Keratinocyte (primary cell): ENCODE measurements around the gene UBE2V1. TPM values are rescaled to one million over a fixed set of nuclear protein-coding genes. Genes with fewer than 3 reads are reported as not detected.

Experiments used
- DNase-seq: peaks from one replicate; pipeline ENCODE4 v3.0.0-alpha.2; 2011; ENCODE audit warnings: low read depth, missing footprints, low spot score
- FAIRE-seq: peaks from 2 replicates; lab custom pipeline; 2011; peaks lifted over from hg19 to GRCh38; lab: Jason Lieb, UNC
- H2AFZ ChIP-seq: 2 replicates; pipeline ENCODE4 v1.6.0; 2012; ENCODE audit warnings: low read length, control low read depth, inconsistent platforms; ENCODE audit not compliant: control insufficient read depth
- H3K27ac ChIP-seq: 2 replicates; pipeline ENCODE4 v1.5.1; 2011; ENCODE audit warnings: low read length; ENCODE audit not compliant: control insufficient read depth, insufficient read depth
- H3K27me3 ChIP-seq: 3 replicates; pipeline ENCODE4 v1.6.0; 2011; ENCODE audit warnings: low read length; ENCODE audit not compliant: control insufficient read depth, insufficient read depth; ENCODE audit errors: extremely low read depth
- H3K36me3 ChIP-seq, 2 experiments: 2 replicates in 1 of 2; 3 replicates in 1 of 2; pipeline ENCODE4 v1.5.1; 2011; ENCODE audit warnings: low read length in 2 of 2, mild to moderate bottlenecking in 1 of 2; ENCODE audit not compliant: control insufficient read depth in 2 of 2, insufficient read depth in 2 of 2; ENCODE audit errors: extremely low read depth in 1 of 2
- H3K4me1 ChIP-seq: 3 replicates; pipeline ENCODE4 v1.5.1; 2011; ENCODE audit warnings: low read length; ENCODE audit not compliant: control insufficient read depth, insufficient read depth; ENCODE audit errors: extremely low read depth
- H3K4me2 ChIP-seq: 3 replicates; pipeline ENCODE4 v1.6.0; 2011; ENCODE audit warnings: low read depth, low read length; ENCODE audit not compliant: control insufficient read depth, insufficient read depth; ENCODE audit errors: extremely low read depth
- H3K4me3 ChIP-seq, 3 experiments: fragments of 200-600 bp in 1 of 3; sonication (generic) in 1 of 3; 2 replicates in 2 of 3; 3 replicates in 1 of 3; pipeline ENCODE4 v1.5.1; 2011 to 2016; ENCODE audit warnings: low read length in 3 of 3, mild to moderate bottlenecking in 3 of 3, control low read depth in 2 of 3, inconsistent platforms in 1 of 3, low read depth in 1 of 3, mixed read lengths in 1 of 3, mixed run types in 1 of 3, moderate library complexity in 1 of 3; ENCODE audit not compliant: control insufficient read depth in 2 of 3, insufficient read depth in 2 of 3; ENCODE audit errors: extremely low read depth in 1 of 3
- H3K79me2 ChIP-seq: 2 replicates; pipeline ENCODE4 v1.6.0; 2012; ENCODE audit warnings: low read length; ENCODE audit not compliant: control insufficient read depth, insufficient read depth
- H3K9ac ChIP-seq: 3 replicates; pipeline ENCODE4 v1.6.0; 2011; ENCODE audit warnings: low read length; ENCODE audit not compliant: control insufficient read depth, insufficient read depth; ENCODE audit errors: extremely low read depth
- H3K9me1 ChIP-seq: 3 replicates; pipeline ENCODE4 v1.6.0; 2011; ENCODE audit warnings: low read length; ENCODE audit not compliant: control insufficient read depth, insufficient read depth; ENCODE audit errors: extremely low read depth
- H3K9me3 ChIP-seq: 2 replicates; pipeline ENCODE4 v1.5.1; 2012; ENCODE audit warnings: low read depth, low read length; ENCODE audit not compliant: control insufficient read depth
- H4K20me1 ChIP-seq: 3 replicates; pipeline ENCODE4 v1.6.0; 2011; ENCODE audit warnings: low read length; ENCODE audit not compliant: control insufficient read depth, insufficient read depth; ENCODE audit errors: extremely low read depth
- EZH2 ChIP-seq: IDR thresholded peaks from one replicate; pipeline ENCODE4 v1.6.1; 2012; ENCODE audit warnings: inconsistent platforms, mild to moderate bottlenecking, low read length, moderate library complexity
- dilution Hi-C: fragments of 300-500 bp; cut with MboI; formaldehyde crosslinking; loops from one replicate; pipeline ENCODE4 v1.7.0; 2020; ENCODE audit warnings: low sequenced_read_pairs; ENCODE audit not compliant: extremely low pct_ligation_motif_present
- polyA plus RNA-seq, 5 experiments: library from polyadenylated mRNA; depleted of rRNA in 3 of 5; stranded (reverse) in 3 of 5; stranded (forward) in 1 of 5; unstranded in 1 of 5; fragments of >200 nt; gene quantifications; 1 replicate in 1 of 5; 2 replicates in 3 of 5; 3 replicates in 1 of 5; pipeline versions ENCODE4 v1.2.1 to v1.2.3, GENCODE V29; 2011 to 2012; ENCODE audit warnings: missing spikeins in 2 of 5, low read depth in 1 of 5, low replicate concordance in 1 of 5
- TF ChIP-seq, protein P1 (sequence below), 3 experiments: IDR thresholded peaks in 1 of 3; conservative IDR thresholded peaks in 1 of 3; optimal IDR thresholded peaks in 1 of 3; 2 replicates in 2 of 3; 3 replicates in 1 of 3; pipeline versions ENCODE3 to v1.5.1; 2011; ENCODE audit warnings: low read length in 3 of 3, mild to moderate bottlenecking in 3 of 3, moderate library complexity in 2 of 3, control low read depth in 1 of 3, inconsistent platforms in 1 of 3; ENCODE audit not compliant: insufficient read depth in 2 of 3; ENCODE audit errors: extremely low read depth in 1 of 3

UBE2V1 gene
- polyA plus RNA-seq, 1 donor (not counting 4 experiments of a cell fraction or from before 2014, with no cell fraction given), result 117 TPM

DNA sequence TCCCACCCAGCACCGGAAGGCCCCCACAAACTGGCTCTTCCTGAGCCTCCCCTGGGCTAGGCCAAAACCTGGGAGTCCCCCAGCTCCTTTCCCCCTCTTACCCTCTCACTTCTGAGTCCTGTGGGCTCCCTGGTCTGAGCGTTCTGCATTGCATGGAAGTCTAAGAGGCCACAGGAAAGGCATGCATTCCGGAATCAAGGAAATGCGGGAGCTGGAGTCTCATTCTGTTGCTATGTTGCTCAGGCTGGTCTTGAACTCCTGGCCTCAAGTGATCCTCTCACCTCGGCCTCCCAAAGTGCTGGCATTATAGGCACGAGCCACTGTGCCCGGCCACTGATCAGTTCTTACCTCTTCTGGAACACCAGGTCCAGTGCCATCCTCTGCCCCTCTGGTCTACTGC lies 45.9 kb downstream of the UBE2V1 start:
- Histone ChIP-seq H3K9ac (no peak overlapping the region), H4K20me1 (no peaks in the 10 kb centered on the region), H3K9me1 (no peaks in the 10 kb centered on the region), H3K4me3 (no peak overlapping the region), H3K9me3 (no peaks in the 10 kb centered on the region), H2AFZ (no peak overlapping the region), H3K27ac (no peak overlapping the region), H3K79me2 (no peaks in the 10 kb centered on the region), H3K27me3 (no peaks in the 10 kb centered on the region), H3K4me2 (no peak overlapping the region), H3K4me1 (peaks cover 7% of the 10 kb centered on the region), H3K36me3 (no peaks in the 10 kb centered on the region)
- TF ChIP-seq, protein P1, sequence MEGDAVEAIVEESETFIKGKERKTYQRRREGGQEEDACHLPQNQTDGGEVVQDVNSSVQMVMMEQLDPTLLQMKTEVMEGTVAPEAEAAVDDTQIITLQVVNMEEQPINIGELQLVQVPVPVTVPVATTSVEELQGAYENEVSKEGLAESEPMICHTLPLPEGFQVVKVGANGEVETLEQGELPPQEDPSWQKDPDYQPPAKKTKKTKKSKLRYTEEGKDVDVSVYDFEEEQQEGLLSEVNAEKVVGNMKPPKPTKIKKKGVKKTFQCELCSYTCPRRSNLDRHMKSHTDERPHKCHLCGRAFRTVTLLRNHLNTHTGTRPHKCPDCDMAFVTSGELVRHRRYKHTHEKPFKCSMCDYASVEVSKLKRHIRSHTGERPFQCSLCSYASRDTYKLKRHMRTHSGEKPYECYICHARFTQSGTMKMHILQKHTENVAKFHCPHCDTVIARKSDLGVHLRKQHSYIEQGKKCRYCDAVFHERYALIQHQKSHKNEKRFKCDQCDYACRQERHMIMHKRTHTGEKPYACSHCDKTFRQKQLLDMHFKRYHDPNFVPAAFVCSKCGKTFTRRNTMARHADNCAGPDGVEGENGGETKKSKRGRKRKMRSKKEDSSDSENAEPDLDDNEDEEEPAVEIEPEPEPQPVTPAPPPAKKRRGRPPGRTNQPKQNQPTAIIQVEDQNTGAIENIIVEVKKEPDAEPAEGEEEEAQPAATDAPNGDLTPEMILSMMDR (optimal IDR thresholded peaks at IDR 0.05 in 1 of 3, IDR thresholded peaks at IDR 0.05 in 1 of 3, conservative IDR thresholded peaks at IDR 0.05 in 1 of 3; ENCODE audit: extremely low read depth in 1 of 3, insufficient read depth in 2 of 3, low read length in 3 of 3), result no peak
- TF ChIP-seq EZH2, result no peak
- FAIRE-seq (no peak), DNase-seq (no peak)
- dilution Hi-C loops, result no loop called here

DNA sequence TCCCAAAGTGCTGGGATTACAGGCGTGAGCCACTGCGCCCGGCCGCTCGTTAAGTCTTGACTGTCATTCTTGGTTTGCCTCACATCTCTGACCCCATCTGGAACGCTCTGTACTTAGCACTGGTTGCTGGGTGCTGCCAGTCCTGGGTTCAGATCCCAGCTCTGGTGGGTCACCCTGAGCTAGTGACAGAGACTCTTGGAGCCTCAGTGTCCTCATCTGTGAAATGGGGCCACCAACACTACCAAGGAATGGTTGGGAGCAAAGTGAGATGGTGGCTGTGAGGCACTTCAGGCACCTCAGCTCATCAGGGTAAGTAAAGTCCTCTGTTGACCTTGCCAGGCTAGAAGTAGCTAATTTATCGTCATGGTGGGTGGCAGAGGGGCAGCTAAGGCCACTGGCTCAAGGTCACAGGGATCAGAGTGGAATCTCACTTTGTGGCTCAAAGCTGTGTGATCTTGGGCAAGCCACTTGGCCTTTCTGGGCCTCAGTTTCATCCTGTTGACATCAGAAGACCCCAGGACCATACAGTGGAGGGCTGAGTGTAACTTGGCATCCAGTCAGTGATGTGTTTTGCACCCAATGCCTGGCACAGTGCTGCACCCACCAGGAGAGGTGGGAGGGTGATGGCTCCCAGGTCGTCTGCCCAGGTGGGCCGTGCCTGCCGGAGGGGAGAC lies 46.7 kb downstream of the UBE2V1 start:
- H3K27ac ChIP-seq, result no peak overlapping the region
- no peaks in the 10 kb centered on the region for H3K9me1 ChIP-seq
- H3K4me1 ChIP-seq, result peaks cover 4% of the 10 kb centered on the region
- H3K4me3 ChIP-seq, result no peak overlapping the region
- H3K9me3 ChIP-seq, result no peaks in the 10 kb centered on the region
- no peaks in the 10 kb centered on the region for H3K36me3 ChIP-seq
- H3K27me3 ChIP-seq, result no peaks in the 10 kb centered on the region
- no peak for FAIRE-seq
- no peak overlapping the region for H2AFZ ChIP-seq
- TF ChIP-seq EZH2, result no peak
- TF ChIP-seq, protein P1 (optimal IDR thresholded peaks at IDR 0.05 in 1 of 3, IDR thresholded peaks at IDR 0.05 in 1 of 3, conservative IDR thresholded peaks at IDR 0.05 in 1 of 3; ENCODE audit: extremely low read depth in 1 of 3, insufficient read depth in 2 of 3, low read length in 3 of 3), result no peak
- no peaks in the 10 kb centered on the region for H4K20me1 ChIP-seq
- no peak overlapping the region for H3K4me2 ChIP-seq
- DNase-seq, result no peak
- dilution Hi-C loops, result no loop called here
- H3K79me2 ChIP-seq, result no peaks in the 10 kb centered on the region
- no peak overlapping the region for H3K9ac ChIP-seq
